ENCODE results near the gene HP1BP3. TPM values are rescaled to one million over a fixed set of nuclear protein-coding genes. Genes with fewer than 3 reads are reported as not detected.

The HP1BP3 gene
- total and polyA plus RNA-seq, 4 experiments from 2014 or later = 202 to 366 (median 280) TPM

GRCh38 chr1:20705203-20705755 lies 81.8 kb downstream of the HP1BP3 start:
- CTCF ChIA-PET (ENCODE audit: partially characterized antibody) = no interaction called here
- peaks cover 0 to 5% of the 10 kb centered on the region in 2 donors for H3K27me3 Mint-ChIP-seq
- Histone ChIP-seq H3K36me3 (ENCODE audit: insufficient read depth, low read length) (no peaks in the 10 kb centered on the region), H3K27ac (ENCODE audit: low read depth, low read length) (no peak overlapping the region), H3K27me3 (ENCODE audit: insufficient read depth, low read length) (no peaks in the 10 kb centered on the region), H3K4me3 (ENCODE audit: low read length in 2 of 2) (no peak overlapping the region), H3K9me3 (ENCODE audit: control insufficient read depth in 1 of 2, low read length in 2 of 2) (no peaks in the 10 kb centered on the region), H3K4me1 (ENCODE audit: insufficient read depth, low read length) (no peaks in the 10 kb centered on the region)
- peaks cover 0 to 1% (median under 1%) of the 10 kb centered on the region in 4 donors for H3K4me1 Mint-ChIP-seq
- intact Hi-C loops (cut with micrococcal nuclease) = no loop called here
- H3K4me3 Mint-ChIP-seq = no peak overlapping the region
- no peak for DNase-seq
- POLR2A ChIA-PET (ENCODE audit: partially characterized antibody) = no interaction called here
- no peak overlapping the region for H3K27ac Mint-ChIP-seq
- H3K36me3 Mint-ChIP-seq = no peaks in the 10 kb centered on the region
- no peaks in the 10 kb centered on the region for H3K9me3 Mint-ChIP-seq

GRCh38 chr1:20704390-20705202 lies 82.5 kb downstream of the HP1BP3 start:
- POLR2A ChIA-PET (ENCODE audit: partially characterized antibody) = no interaction called here
- Histone ChIP-seq H3K36me3 (ENCODE audit: insufficient read depth, low read length) (no peaks in the 10 kb centered on the region), H3K27ac (ENCODE audit: low read depth, low read length) (no peak overlapping the region), H3K9me3 (ENCODE audit: control insufficient read depth in 1 of 2, low read length in 2 of 2) (no peaks in the 10 kb centered on the region), H3K27me3 (ENCODE audit: insufficient read depth, low read length) (no peaks in the 10 kb centered on the region), H3K4me1 (ENCODE audit: insufficient read depth, low read length) (no peaks in the 10 kb centered on the region), H3K4me3 (ENCODE audit: low read length in 2 of 2) (no peak overlapping the region)
- intact Hi-C loops (cut with micrococcal nuclease) = no loop called here
- H3K4me1 Mint-ChIP-seq = peaks cover 0 to 1% (median under 1%) of the 10 kb centered on the region in 4 donors
- no peak overlapping the region for H3K27ac Mint-ChIP-seq
- H3K9me3 Mint-ChIP-seq = no peaks in the 10 kb centered on the region
- H3K4me3 Mint-ChIP-seq = no peak overlapping the region
- no peak for DNase-seq
- peaks cover 0 to 5% of the 10 kb centered on the region in 2 donors for H3K27me3 Mint-ChIP-seq
- no peaks in the 10 kb centered on the region for H3K36me3 Mint-ChIP-seq
- CTCF ChIA-PET (ENCODE audit: partially characterized antibody) = interaction anchor here (1.1 kb wide), 1 partner anchor 10 kb away, joined by 4 read pairs; no protein-coding TSS in a partner anchor

- CTCF ChIA-PET (ENCODE audit: partially characterized antibody) = interaction anchor here (1.1 kb wide), 1 partner anchor 8 kb away, joined by 4 read pairs; no protein-coding TSS in a partner anchor
- no peaks in the 10 kb centered on the region for H3K9me3 Mint-ChIP-seq
- intact Hi-C loops (cut with micrococcal nuclease) = no loop called here
These were observed 83.9 kb downstream of the HP1BP3 start for GRCh38 chr1:20703124-20703756.

GRCh38 chr1:20702416-20702815 lies 84.7 kb downstream of the HP1BP3 start:
- Histone ChIP-seq H3K4me3 (ENCODE audit: low read length in 2 of 2) (no peak overlapping the region), H3K36me3 (ENCODE audit: insufficient read depth, low read length) (no peaks in the 10 kb centered on the region), H3K9me3 (ENCODE audit: control insufficient read depth in 1 of 2, low read length in 2 of 2) (no peaks in the 10 kb centered on the region), H3K27me3 (ENCODE audit: insufficient read depth, low read length) (no peaks in the 10 kb centered on the region), H3K4me1 (ENCODE audit: insufficient read depth, low read length) (no peaks in the 10 kb centered on the region), H3K27ac (ENCODE audit: low read depth, low read length) (no peak overlapping the region)
- Mint-ChIP-seq H3K4me3 (no peak overlapping the region), H3K27ac (no peak overlapping the region), H3K4me1 (peaks cover 0 to 1% (median under 1%) of the 10 kb centered on the region in 4 donors), H3K9me3 (no peaks in the 10 kb centered on the region), H3K27me3 (peaks cover 0 to 3% of the 10 kb centered on the region in 2 donors), H3K36me3 (no peaks in the 10 kb centered on the region)
- no peak for DNase-seq
- intact Hi-C loops (cut with micrococcal nuclease) = no loop called here
- POLR2A ChIA-PET (ENCODE audit: partially characterized antibody) = no interaction called here
- CTCF ChIA-PET (ENCODE audit: partially characterized antibody) = interaction anchor here (0.9 kb wide), 1 partner anchor 493 kb away, joined by 5 read pairs; no protein-coding TSS in a partner anchor

More at GRCh38 chr1:20703124-20703756, 83.9 kb downstream of the HP1BP3 start:
- Mint-ChIP-seq H3K36me3 (no peaks in the 10 kb centered on the region), H3K27me3 (peaks cover 0 to 3% of the 10 kb centered on the region in 2 donors), H3K4me3 (no peak overlapping the region), H3K27ac (no peak overlapping the region), H3K4me1 (peaks cover 0 to 1% (median under 1%) of the 10 kb centered on the region in 4 donors)
- H3K4me1 ChIP-seq (ENCODE audit: insufficient read depth, low read length) = no peaks in the 10 kb centered on the region
- POLR2A ChIA-PET (ENCODE audit: partially characterized antibody) = no interaction called here
- H3K27ac ChIP-seq (ENCODE audit: low read depth, low read length) = no peak overlapping the region
- no peak overlapping the region for H3K4me3 ChIP-seq (ENCODE audit: low read length in 2 of 2)
- H3K9me3 ChIP-seq (ENCODE audit: control insufficient read depth in 1 of 2, low read length in 2 of 2) = no peaks in the 10 kb centered on the region
- no peaks in the 10 kb centered on the region for H3K27me3 ChIP-seq (ENCODE audit: insufficient read depth, low read length)
- DNase-seq = no peak
- no peaks in the 10 kb centered on the region for H3K36me3 ChIP-seq (ENCODE audit: insufficient read depth, low read length)

- Mint-ChIP-seq H3K27ac (no peak overlapping the region), H3K4me1 (peaks cover under 1 to 3% (median 1%) of the 10 kb centered on the region in 4 donors), H3K9me3 (no peaks in the 10 kb centered on the region), H3K36me3 (no peaks in the 10 kb centered on the region), H3K4me3 (no peak overlapping the region), H3K27me3 (peaks cover 0 to 3% of the 10 kb centered on the region in 2 donors)
- H3K4me3 ChIP-seq (ENCODE audit: low read length in 2 of 2) = no peak overlapping the region
- H3K36me3 ChIP-seq (ENCODE audit: insufficient read depth, low read length) = no peaks in the 10 kb centered on the region
- H3K9me3 ChIP-seq (ENCODE audit: control insufficient read depth in 1 of 2, low read length in 2 of 2) = no peaks in the 10 kb centered on the region
- POLR2A ChIA-PET (ENCODE audit: partially characterized antibody) = no interaction called here
- peaks cover 3% of the 10 kb centered on the region for H3K4me1 ChIP-seq (ENCODE audit: insufficient read depth, low read length)
- H3K27ac ChIP-seq (ENCODE audit: low read depth, low read length) = no peak overlapping the region
- CTCF ChIA-PET (ENCODE audit: partially characterized antibody) = interaction anchor here (0.9 kb wide), 1 partner anchor 493 kb away, joined by 5 read pairs; no protein-coding TSS in a partner anchor
- H3K27me3 ChIP-seq (ENCODE audit: insufficient read depth, low read length) = no peaks in the 10 kb centered on the region
- DNase-seq = no peak
- intact Hi-C loops (cut with micrococcal nuclease) = no loop called here
These were observed 85.3 kb downstream of the HP1BP3 start for GRCh38 chr1:20701847-20702246.

GRCh38 chr1:20701446-20701845 lies 85.7 kb downstream of the HP1BP3 start:
- ChIA-PET CTCF (ENCODE audit: partially characterized antibody) (no interaction called here), POLR2A (ENCODE audit: partially characterized antibody) (no interaction called here)
- no peak overlapping the region for H3K27ac Mint-ChIP-seq
- H3K4me1 Mint-ChIP-seq = peaks cover 1 to 5% (median 3%) of the 10 kb centered on the region in 4 donors
- no peak overlapping the region for H3K4me3 Mint-ChIP-seq
- Histone ChIP-seq H3K27ac (ENCODE audit: low read depth, low read length) (no peak overlapping the region), H3K4me1 (ENCODE audit: insufficient read depth, low read length) (peaks cover 4% of the 10 kb centered on the region), H3K27me3 (ENCODE audit: insufficient read depth, low read length) (no peaks in the 10 kb centered on the region), H3K36me3 (ENCODE audit: insufficient read depth, low read length) (no peaks in the 10 kb centered on the region), H3K4me3 (ENCODE audit: low read length in 2 of 2) (no peak overlapping the region), H3K9me3 (ENCODE audit: control insufficient read depth in 1 of 2, low read length in 2 of 2) (no peaks in the 10 kb centered on the region)
- no peak for DNase-seq
- no peaks in the 10 kb centered on the region for H3K36me3 Mint-ChIP-seq
- intact Hi-C loops (cut with micrococcal nuclease) = no loop called here
- H3K9me3 Mint-ChIP-seq = no peaks in the 10 kb centered on the region
- peaks cover 0 to 3% of the 10 kb centered on the region in 2 donors for H3K27me3 Mint-ChIP-seq

GRCh38 chr1:20700636-20701215 lies 86.4 kb downstream of the HP1BP3 start:
- peaks cover 10% of the 10 kb centered on the region for H3K4me1 ChIP-seq (ENCODE audit: insufficient read depth, low read length)
- H3K4me3 ChIP-seq (ENCODE audit: low read length in 2 of 2) = no peak overlapping the region
- no peaks in the 10 kb centered on the region for H3K9me3 ChIP-seq (ENCODE audit: control insufficient read depth in 1 of 2, low read length in 2 of 2)
- no peak overlapping the region for H3K27ac Mint-ChIP-seq
- intact Hi-C loops (cut with micrococcal nuclease) = no loop called here
- peaks cover 3 to 8% (median 6%) of the 10 kb centered on the region in 4 donors for H3K4me1 Mint-ChIP-seq
- H3K36me3 Mint-ChIP-seq = no peaks in the 10 kb centered on the region
- no peak for DNase-seq
- no peaks in the 10 kb centered on the region for H3K27me3 ChIP-seq (ENCODE audit: insufficient read depth, low read length)
- no peak overlapping the region for H3K27ac ChIP-seq (ENCODE audit: low read depth, low read length)
- no peaks in the 10 kb centered on the region for H3K9me3 Mint-ChIP-seq
- POLR2A ChIA-PET (ENCODE audit: partially characterized antibody) = no interaction called here
- CTCF ChIA-PET (ENCODE audit: partially characterized antibody) = interaction anchor here (10.6 kb wide), 1 partner anchor 497 kb away, joined by 168 read pairs; no protein-coding TSS in a partner anchor
- no peak overlapping the region for H3K4me3 Mint-ChIP-seq
- peaks cover 0 to 3% of the 10 kb centered on the region in 2 donors for H3K27me3 Mint-ChIP-seq
- H3K36me3 ChIP-seq (ENCODE audit: insufficient read depth, low read length) = no peaks in the 10 kb centered on the region
